Stimulated activated CD4-positive, alpha-beta T cell treated with anti-CD3 and anti-CD28 coated beads, Interleukin-2, amount 100 ng/mL, for 4 hours (primary cell): ENCODE data around the gene CST1.
"Not testable (repeated sequence)": the region's sequence is repeated elsewhere in the genome, so short reads cannot be mapped to it uniquely, and the experiment has no call there.

Source experiments
- DNase-seq: peaks from one replicate; pipeline ENCODE4 v3.0.0-alpha.2; 2020; ENCODE audit warnings: low read depth

Gene CST1

DNA sequence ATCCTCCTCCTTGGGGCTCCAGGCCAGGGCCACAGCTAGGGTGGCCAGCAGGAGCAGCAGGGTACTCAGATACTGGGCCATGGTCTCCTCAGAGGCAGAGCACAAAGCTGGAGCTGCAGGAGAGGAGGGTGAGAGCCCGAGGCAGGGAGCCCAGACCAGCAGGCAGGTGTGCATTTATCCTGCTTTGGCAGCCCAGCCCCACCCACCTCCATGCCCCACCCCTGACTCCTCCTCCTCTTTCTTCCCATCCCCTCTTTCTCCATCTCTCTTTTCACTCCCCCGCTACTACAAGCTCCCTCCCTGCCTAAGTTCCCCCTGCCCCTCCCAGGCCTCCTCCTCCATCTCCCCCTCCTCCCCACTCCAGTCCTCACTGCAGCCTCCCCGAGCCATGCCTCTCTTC is at the start of gene CST1:
Gene CST1 (minus strand): TSS at position 150 of the 400 bp plus-strand sequence. CDS start 69 bp downstream, at position 81.
- not testable (repeated sequence) for DNase-seq

DNA sequence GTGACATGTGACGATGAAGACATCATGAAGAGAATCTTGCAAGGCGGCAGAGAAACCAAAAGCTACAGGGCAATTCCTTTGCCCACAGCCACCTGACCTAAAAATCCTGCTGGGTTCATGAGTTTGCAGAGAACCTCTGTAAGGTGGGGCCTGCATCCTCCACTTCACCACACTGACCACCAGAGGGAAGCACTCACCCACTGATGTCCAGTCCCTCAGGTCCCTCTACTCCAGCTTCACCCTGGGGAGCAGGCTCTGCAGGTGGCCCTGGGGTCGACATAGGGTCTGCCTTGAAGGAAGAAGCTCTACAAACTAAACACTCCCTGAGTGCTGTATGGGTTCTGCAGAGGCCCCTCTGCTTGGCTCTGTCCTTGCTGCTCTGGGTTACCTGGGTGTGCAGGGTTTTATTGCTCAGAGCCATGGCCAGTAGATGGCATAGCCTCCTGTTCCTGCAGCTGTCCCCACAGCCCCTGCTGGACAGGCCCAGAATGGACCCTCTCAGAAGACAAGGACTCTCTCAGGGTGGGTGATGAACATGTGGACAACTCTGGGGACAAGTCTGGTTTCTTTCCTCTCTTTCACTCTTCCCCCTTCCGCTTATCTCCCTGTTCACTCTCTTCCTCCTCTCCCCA is 48.6 kb upstream of the CST1 start:
- DNase-seq: not testable (repeated sequence)

GRCh38 chr20:23795526-23795925 is 44.8 kb upstream of the CST1 start:
- DNase-seq: no peak

DNA sequence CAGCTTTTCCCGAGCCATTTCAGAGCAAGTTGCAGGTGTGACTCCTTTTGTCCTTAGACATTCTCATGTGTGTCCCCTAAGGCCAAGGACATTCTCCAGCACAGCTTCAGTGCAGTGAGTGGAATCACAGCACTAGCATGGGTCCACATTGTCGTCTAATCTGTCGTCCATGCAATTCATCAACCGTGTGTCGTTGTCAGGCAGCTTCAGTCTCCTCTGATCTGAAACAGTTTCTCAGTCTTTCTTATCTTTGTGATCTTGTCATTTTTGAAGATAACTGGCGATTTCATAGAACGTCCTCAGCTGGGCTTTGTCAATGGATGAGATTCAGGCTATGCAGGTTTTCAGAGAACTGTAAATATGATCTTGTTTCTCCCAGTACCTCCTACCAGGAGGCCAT is 44.1 kb upstream of the CST1 start:
- DNase-seq: no peak

DNA sequence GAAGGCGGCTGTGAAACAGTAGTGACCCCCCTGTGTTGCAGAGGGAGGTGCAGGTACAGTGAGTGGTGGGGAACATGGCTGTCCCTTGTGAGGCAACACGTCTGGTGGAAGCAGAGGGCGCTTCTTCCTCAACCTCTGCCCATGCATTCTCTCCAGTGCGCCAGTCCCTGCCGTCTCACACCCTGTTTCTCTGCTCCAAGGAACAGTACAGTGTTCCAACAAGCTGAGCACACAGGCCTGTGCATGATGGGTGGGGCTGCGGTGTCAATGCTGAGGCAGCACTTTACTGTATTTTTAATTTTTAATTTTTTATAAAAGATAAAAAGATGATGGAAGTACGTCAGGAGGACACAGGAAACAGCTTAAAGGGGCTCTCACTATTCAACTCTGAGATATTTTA is 43.3 kb upstream of the CST1 start:
- DNase-seq: no peak

- no peak for DNase-seq
Measured at GRCh38 chr20:23783447-23783846, 32.7 kb upstream of the CST1 start.

GRCh38 chr20:23782366-23782983 is 31.7 kb upstream of the CST1 start:
- DNase-seq: no peak

GRCh38 chr20:23778676-23779075 is 27.9 kb upstream of the CST1 start:
- not testable (repeated sequence) for DNase-seq

DNA sequence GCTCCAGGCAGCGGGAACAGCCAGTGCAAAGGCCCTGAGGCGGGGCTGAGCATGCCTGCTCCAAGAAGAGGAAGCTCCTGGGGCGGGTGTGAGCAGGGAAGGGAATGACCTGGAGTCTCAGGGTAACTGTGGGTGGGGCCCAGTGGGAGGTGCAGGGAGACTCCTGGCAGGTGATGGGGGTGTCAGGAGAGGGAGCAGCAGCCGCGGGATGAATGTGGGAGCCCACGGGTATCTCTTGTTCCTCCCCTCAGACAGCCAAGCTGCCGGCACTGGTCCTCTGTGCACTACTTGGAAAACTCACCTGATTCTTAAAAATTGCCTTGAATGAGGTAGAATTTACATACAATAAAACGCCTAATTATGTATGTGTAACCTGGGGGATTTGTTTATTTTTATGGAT is 26.6 kb upstream of the CST1 start:
- DNase-seq: not testable (repeated sequence)

DNA sequence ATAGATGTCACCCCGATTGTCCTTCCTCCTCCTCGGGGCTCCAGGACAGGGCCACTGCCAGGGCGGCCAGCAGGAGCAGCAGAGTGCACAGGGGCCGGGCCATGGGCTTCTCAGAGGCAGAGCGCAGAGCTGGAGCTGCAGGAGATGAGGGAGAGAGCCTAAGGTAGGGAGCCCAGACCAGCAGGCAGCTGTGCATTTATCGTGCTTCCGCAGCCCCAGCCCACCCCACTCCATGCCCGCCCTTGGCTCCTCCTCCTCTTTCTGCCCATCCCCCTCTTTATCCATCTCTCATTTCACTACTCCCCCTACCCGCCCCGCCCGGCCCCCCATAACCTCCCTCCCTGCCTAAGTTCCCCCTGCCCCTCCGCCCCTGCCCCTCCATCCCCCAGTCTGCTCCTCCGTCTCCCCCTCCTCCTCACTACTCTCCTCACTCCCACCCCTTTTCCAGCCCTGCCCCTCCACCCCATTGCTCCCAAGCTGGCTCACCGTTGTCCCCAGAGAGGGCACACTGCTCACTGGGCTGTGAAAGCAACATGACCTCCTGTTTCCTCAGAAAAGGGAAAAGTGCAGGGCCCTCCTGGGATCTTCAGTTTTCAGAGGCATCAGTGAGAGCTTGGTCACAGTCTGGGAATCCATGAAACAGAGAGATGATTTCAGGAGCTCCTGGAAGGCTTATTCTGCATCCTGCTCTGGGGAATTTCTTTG is 25.5 kb upstream of the CST1 start:
- no peak for DNase-seq

- DNase-seq: no peak
Measured at GRCh38 chr20:23774081-23774480, 23.3 kb upstream of the CST1 start.

DNA sequence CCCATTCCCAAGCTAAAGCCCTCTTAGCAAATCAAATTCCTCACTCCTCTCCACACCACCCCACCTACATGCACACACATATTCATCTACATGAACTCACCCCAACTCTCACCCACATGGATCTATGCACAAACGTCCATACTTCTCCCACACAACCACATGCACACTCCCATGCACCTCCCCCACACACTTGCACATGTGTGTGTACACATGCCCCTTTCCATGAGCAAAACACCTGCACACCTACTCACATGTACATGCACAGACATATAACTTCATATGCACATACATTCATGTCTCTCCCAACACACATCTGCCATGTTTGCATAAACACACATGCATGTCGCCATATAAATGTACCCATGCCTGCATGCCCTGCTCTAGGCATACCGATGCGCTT is 22.8 kb upstream of the CST1 start:
- no peak for DNase-seq

DNA sequence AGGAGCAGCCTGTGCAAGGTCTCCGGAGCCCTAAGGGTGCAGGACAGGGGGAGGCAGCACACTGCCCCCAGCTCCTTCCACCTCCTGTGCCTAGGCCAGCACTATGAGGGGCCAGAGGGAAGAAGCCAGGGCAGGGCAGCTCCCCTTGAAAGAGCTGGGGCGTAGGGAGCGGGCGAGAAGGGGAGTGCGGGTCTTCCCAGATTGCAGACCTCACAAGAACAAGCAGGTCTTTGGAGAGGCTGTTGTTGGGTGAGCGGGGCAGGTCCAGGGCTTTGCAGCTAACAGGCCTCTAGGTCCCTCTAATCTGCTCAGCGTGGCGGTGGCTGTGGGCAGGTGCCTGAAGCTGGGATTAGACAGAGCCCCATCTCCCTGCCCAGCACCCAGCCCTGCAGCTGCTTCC is 22.4 kb upstream of the CST1 start:
- no peak for DNase-seq

- no peak for DNase-seq
Measured at GRCh38 chr20:23772074-23772473, 21.3 kb upstream of the CST1 start.

GRCh38 chr20:23770384-23770783 is 19.6 kb upstream of the CST1 start:
- DNase-seq: no peak

GRCh38 chr20:23768520-23768919 is 17.8 kb upstream of the CST1 start:
- DNase-seq: not testable (repeated sequence)

DNA sequence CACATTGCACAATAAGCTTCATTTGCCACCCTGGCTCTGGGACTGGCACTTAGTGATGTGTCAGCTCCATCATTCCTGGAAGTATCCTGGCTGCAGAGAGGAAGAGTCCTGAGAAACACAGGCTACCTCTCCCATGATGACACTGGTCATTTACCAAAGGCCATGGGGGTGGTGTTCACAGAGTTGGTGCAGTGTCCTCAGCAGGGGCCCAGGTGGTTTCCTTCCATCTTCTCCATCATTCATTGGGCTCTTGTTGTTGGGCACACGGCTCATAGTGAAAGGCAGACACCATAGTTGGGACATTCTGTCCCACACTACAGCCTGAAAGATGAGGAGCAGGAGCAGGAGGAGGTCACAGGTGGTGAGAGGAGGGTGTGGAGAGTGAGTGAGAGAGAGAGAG is 15.8 kb upstream of the CST1 start:
- DNase-seq: no peak

DNA sequence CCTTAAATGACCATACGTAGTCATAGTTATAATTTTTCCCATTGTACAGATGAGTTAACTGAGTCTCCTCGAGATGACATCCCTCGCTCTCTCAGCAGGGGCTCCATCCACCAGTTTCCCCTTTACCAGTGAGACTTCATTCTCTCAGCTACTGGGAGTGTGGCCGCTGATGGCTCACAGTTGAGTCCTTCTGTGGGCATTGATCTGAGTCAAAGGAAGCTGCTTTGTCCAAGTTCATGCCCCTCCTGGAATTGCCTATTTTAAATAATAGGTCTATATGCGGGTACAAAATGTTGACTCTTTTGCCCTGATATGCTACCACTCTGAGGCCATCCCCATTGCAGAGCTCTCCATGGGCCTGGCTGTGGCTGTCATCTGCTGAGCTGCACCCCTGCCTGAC is 14.8 kb upstream of the CST1 start:
- no peak for DNase-seq

- DNase-seq: not testable (repeated sequence)
Measured at GRCh38 chr20:23764630-23765029, 13.9 kb upstream of the CST1 start.

DNA sequence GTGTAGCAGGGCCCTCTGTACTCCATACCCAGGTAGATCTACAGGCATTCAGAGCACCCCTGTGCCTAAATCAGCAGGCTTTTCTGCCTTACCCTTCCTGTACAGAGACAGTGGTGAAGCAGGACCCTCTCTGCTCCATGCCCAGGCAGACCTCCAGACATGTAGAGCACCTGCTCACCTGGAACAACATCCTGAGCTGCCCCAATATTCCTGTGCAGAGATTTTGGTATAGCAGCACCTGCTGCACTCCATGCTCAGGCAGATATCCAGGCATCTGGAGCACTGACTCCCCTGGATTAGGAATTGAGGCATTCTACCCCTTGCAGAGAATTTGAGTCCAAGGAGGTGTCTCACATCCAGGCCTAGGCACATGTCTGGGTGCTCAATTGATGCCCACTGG is 12.6 kb upstream of the CST1 start:
- no peak for DNase-seq

GRCh38 chr20:23759306-23759940 is 8.7 kb upstream of the CST1 start:
- DNase-seq: no peak

DNA sequence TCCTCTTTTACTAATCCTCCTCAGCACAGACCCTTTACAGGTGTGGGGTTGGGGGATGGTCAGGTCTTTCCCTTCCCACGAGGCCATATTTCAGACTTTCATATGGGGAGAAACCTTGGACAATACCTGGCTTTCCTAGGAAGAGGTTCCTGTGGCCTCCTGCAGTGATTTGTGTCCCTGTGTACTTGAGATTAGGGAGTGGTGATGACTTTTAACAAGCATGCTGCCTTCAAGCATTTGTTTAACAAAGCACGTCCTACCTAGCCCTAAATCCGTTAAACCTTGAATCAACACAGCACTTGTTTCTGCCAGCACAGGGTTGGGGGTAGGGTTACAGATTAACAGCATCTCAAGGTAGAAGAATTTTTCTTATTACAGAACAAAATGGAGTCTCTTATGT is 6.1 kb upstream of the CST1 start:
- not testable (repeated sequence) for DNase-seq

- not testable (repeated sequence) for DNase-seq
Measured at GRCh38 chr20:23755131-23755611, 4.4 kb upstream of the CST1 start.
